ENCODE results near the gene HBG2. TPM values are rescaled to one million over a fixed set of nuclear protein-coding genes. Genes with fewer than 3 reads are reported as not detected.
"Not testable (repeated sequence)": the region's sequence is repeated elsewhere in the genome, so short reads cannot be mapped to it uniquely, and the experiment has no call there.

The HBG2 gene
- total RNA-seq, 1 donor from 2014 or later, result 0.54 TPM

- Mint-ChIP-seq H3K36me3 (no peaks in the 10 kb centered on the region), H3K9me3 (no peaks in the 10 kb centered on the region), H3K4me3 (no peak overlapping the region), H3K27me3 (ENCODE audit: low read depth) (peaks cover 16% of the 10 kb centered on the region), H3K27ac (no peak overlapping the region), H3K4me1 (peaks cover 8% of the 10 kb centered on the region)
- TF ChIP-seq CTCF (IDR thresholded peaks at IDR 0.05; ENCODE audit: unreplicated experiment), result no peak
- DNase-seq (ENCODE audit: low spot score in 2 of 2, unreplicated experiment in 2 of 2), result no peak
Observed at GRCh38 chr11:5251746-5252145, 2.8 kb downstream of the HBG2 start.

GRCh38 chr11:5250543-5251204 lies 3.9 kb downstream of the HBG2 start:
- no peak overlapping the region for H3K4me3 Mint-ChIP-seq
- H3K4me1 Mint-ChIP-seq, result peaks cover 17% of the 10 kb centered on the region
- no peak for DNase-seq (ENCODE audit: low spot score in 2 of 2, unreplicated experiment in 2 of 2)
- H3K36me3 Mint-ChIP-seq, result no peaks in the 10 kb centered on the region
- no peak for TF ChIP-seq CTCF (IDR thresholded peaks at IDR 0.05; ENCODE audit: unreplicated experiment)
- H3K9me3 Mint-ChIP-seq, result no peaks in the 10 kb centered on the region
- H3K27ac Mint-ChIP-seq, result no peak overlapping the region
- H3K27me3 Mint-ChIP-seq (ENCODE audit: low read depth), result peaks cover 16% of the 10 kb centered on the region

GRCh38 chr11:5249807-5250396 lies 4.7 kb downstream of the HBG2 start, which contains the start of gene HBG1:
Gene HBG1 (minus strand): TSS chr11:5249857. CDS start chr11:5249804, 53 bp downstream.
- not testable (repeated sequence) for H3K27ac Mint-ChIP-seq; H3K36me3 Mint-ChIP-seq; H3K9me3 Mint-ChIP-seq; DNase-seq (ENCODE audit: low spot score in 2 of 2, unreplicated experiment in 2 of 2); H3K4me3 Mint-ChIP-seq
- Mint-ChIP-seq H3K4me1 (peaks cover 22% of the 10 kb centered on the region), H3K27me3 (ENCODE audit: low read depth) (peaks cover 16% of the 10 kb centered on the region)

GRCh38 chr11:5248498-5248897 lies 6.1 kb downstream of the HBG2 start:
- not testable (repeated sequence) for DNase-seq (ENCODE audit: low spot score in 2 of 2, unreplicated experiment in 2 of 2); H3K36me3 Mint-ChIP-seq; H3K9me3 Mint-ChIP-seq; H3K4me3 Mint-ChIP-seq; H3K27ac Mint-ChIP-seq
- peaks cover 28% of the 10 kb centered on the region for H3K4me1 Mint-ChIP-seq
- peaks cover 16% of the 10 kb centered on the region for H3K27me3 Mint-ChIP-seq (ENCODE audit: low read depth)

- Mint-ChIP-seq H3K27me3 (ENCODE audit: low read depth) (peaks cover 13% of the 10 kb centered on the region), H3K4me3 (no peak overlapping the region), H3K4me1 (peaks cover 28% of the 10 kb centered on the region), H3K36me3 (no peaks in the 10 kb centered on the region), H3K9me3 (no peaks in the 10 kb centered on the region), H3K27ac (no peak overlapping the region)
- DNase-seq (ENCODE audit: low spot score in 2 of 2, unreplicated experiment in 2 of 2), result no peak
- TF ChIP-seq CTCF (IDR thresholded peaks at IDR 0.05; ENCODE audit: unreplicated experiment), result no peak
Observed at GRCh38 chr11:5247472-5248192, 6.9 kb downstream of the HBG2 start.

- H3K4me3 Mint-ChIP-seq, result no peak overlapping the region
- H3K36me3 Mint-ChIP-seq, result no peaks in the 10 kb centered on the region
- H3K9me3 Mint-ChIP-seq, result no peaks in the 10 kb centered on the region
- no peak overlapping the region for H3K27ac Mint-ChIP-seq
- no peak for DNase-seq (ENCODE audit: low spot score in 2 of 2, unreplicated experiment in 2 of 2)
- no peak for TF ChIP-seq CTCF (IDR thresholded peaks at IDR 0.05; ENCODE audit: unreplicated experiment)
- peaks cover 28% of the 10 kb centered on the region for H3K4me1 Mint-ChIP-seq
- peaks cover 11% of the 10 kb centered on the region for H3K27me3 Mint-ChIP-seq (ENCODE audit: low read depth)
Observed at GRCh38 chr11:5246772-5247471, 7.7 kb downstream of the HBG2 start.

All from mesothelial cell of epicardium (in vitro differentiated cells).